DOHH2 (cell line): Measurements from ENCODE around the gene STRA8.

Source experiments
- H3F3A ChIP-seq: fragments of 200-600 bp; sonication (generic), shearing (Covaris generic); 2 replicates; pipeline ENCODE4 v1.6.0; 2016; ENCODE audit warnings: antibody characterized with exemption, mild to moderate bottlenecking; ENCODE audit not compliant: control insufficient read depth, insufficient read depth
- H3K27ac ChIP-seq: fragments of 200-600 bp; sonication (generic); 2 replicates; pipeline ENCODE4 v1.5.1; 2014; ENCODE audit warnings: low read depth, mild to moderate bottlenecking, low read length, moderate library complexity
- H3K27me3 ChIP-seq: fragments of 200-600 bp; sonication (generic); 2 replicates; pipeline ENCODE4 v1.6.1; 2014; ENCODE audit warnings: mild to moderate bottlenecking, low read length, mixed read lengths; ENCODE audit not compliant: control insufficient read depth
- H3K36me3 ChIP-seq: fragments of 200-600 bp; sonication (generic); 2 replicates; pipeline ENCODE4 v1.6.1; 2014; ENCODE audit warnings: mild to moderate bottlenecking, low read length, moderate library complexity, mixed read lengths; ENCODE audit not compliant: control insufficient read depth
- H3K4me1 ChIP-seq: fragments of 200-600 bp; sonication (generic); 2 replicates; pipeline ENCODE4 v1.6.1; 2014; ENCODE audit warnings: mild to moderate bottlenecking, low read length, mixed read lengths; ENCODE audit not compliant: control insufficient read depth
- H3K4me2 ChIP-seq: fragments of 200-600 bp; sonication (generic); 2 replicates; pipeline ENCODE4 v1.6.0; 2014; ENCODE audit warnings: mild to moderate bottlenecking, low read length, moderate library complexity
- H3K4me3 ChIP-seq: fragments of 200-600 bp; sonication (generic); 2 replicates; pipeline ENCODE4 v1.5.1; 2014; ENCODE audit warnings: mild to moderate bottlenecking, low read length, mixed read lengths
- H3K79me2 ChIP-seq: fragments of 200-600 bp; sonication (generic); 2 replicates; pipeline ENCODE4 v1.6.1; 2014; ENCODE audit warnings: mild to moderate bottlenecking, low read length, mixed read lengths; ENCODE audit not compliant: control insufficient read depth
- H3K9me2 ChIP-seq: fragments of 200-600 bp; sonication (generic); replicated peaks from 2 replicates; pipeline ENCODE4 v1.6.1; 2014; ENCODE audit warnings: mild to moderate bottlenecking, low read length, mixed read lengths; ENCODE audit not compliant: control insufficient read depth
- H3K9me3 ChIP-seq: fragments of 200-600 bp; sonication (generic); 2 replicates; pipeline ENCODE4 v1.6.1; 2014; ENCODE audit warnings: antibody characterized with exemption, low read length, mixed read lengths; ENCODE audit not compliant: control insufficient read depth, insufficient read depth
- H4K20me1 ChIP-seq: fragments of 200-600 bp; sonication (generic); 2 replicates; pipeline ENCODE4 v1.6.0; 2014; ENCODE audit warnings: low read depth, mild to moderate bottlenecking, antibody characterized with exemption, low read length, moderate library complexity; ENCODE audit not compliant: control insufficient read depth, insufficient read depth
- EZH2phosphoT487 ChIP-seq: fragments of 200-600 bp; sonication (generic); IDR thresholded peaks from 2 replicates; pipeline ENCODE4 v1.6.1; 2017; ENCODE audit warnings: borderline replicate concordance, mild to moderate bottlenecking, antibody characterized with exemption, low read length, moderate library complexity, mixed read lengths
- TF ChIP-seq, protein P1 (sequence below): fragments of 200-600 bp; sonication (generic); IDR thresholded peaks from one replicate; pipeline ENCODE4 v1.5.1; 2014; ENCODE audit warnings: antibody characterized with exemption, mild to moderate bottlenecking, low read depth, low read length; ENCODE audit not compliant: poor library complexity, severe bottlenecking

STRA8 gene

DNA sequence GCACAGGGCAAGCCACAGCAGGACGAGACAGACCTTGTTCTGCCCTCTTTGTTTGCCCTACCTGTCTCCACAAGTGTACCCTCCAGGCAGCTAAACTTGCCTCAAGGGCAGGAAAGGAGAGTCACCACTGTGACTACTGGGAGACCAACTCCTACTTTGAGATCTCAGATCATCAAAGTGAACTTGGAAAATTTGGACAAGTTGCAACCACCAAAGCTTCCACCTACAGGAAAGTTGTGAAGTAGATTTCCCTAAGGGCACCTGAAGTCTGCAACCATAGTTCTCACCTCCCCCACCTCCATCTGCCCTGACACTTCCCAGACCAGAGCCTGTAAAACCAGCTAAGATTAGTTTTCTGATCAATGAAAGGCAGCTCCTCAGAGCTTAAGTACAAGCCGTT, 19.8 kb upstream of the STRA8 start:
- Histone ChIP-seq H4K20me1 (no peaks in the 10 kb centered on the region), H3K79me2 (peaks cover 8% of the 10 kb centered on the region; the same call in 1 of the 2 replicates), H3K4me1 (peaks cover 23% of the 10 kb centered on the region), H3F3A (no peaks in the 10 kb centered on the region), H3K27ac (no peak overlapping the region), H3K9me2 (no peaks in the 10 kb centered on the region), H3K4me3 (no peak overlapping the region), H3K4me2 (no peak overlapping the region), H3K9me3 (no peaks in the 10 kb centered on the region), H3K36me3 (0 out of 2 replicates have a peak, but pooled peaks cover 3% of the 10 kb centered on the region), H3K27me3 (no peaks in the 10 kb centered on the region)
- no peak for TF ChIP-seq EZH2phosphoT487
- TF ChIP-seq, protein P1, sequence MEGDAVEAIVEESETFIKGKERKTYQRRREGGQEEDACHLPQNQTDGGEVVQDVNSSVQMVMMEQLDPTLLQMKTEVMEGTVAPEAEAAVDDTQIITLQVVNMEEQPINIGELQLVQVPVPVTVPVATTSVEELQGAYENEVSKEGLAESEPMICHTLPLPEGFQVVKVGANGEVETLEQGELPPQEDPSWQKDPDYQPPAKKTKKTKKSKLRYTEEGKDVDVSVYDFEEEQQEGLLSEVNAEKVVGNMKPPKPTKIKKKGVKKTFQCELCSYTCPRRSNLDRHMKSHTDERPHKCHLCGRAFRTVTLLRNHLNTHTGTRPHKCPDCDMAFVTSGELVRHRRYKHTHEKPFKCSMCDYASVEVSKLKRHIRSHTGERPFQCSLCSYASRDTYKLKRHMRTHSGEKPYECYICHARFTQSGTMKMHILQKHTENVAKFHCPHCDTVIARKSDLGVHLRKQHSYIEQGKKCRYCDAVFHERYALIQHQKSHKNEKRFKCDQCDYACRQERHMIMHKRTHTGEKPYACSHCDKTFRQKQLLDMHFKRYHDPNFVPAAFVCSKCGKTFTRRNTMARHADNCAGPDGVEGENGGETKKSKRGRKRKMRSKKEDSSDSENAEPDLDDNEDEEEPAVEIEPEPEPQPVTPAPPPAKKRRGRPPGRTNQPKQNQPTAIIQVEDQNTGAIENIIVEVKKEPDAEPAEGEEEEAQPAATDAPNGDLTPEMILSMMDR: no peak

- Histone ChIP-seq H3K36me3 (no peaks in the 10 kb centered on the region), H3K27me3 (0 out of 2 replicates have a peak, but pooled peaks cover 2% of the 10 kb centered on the region), H4K20me1 (no peaks in the 10 kb centered on the region), H3K4me2 (no peak overlapping the region), H3K4me3 (no peak overlapping the region), H3K9me3 (no peaks in the 10 kb centered on the region), H3K79me2 (peaks cover 7% of the 10 kb centered on the region; the same call in 1 of the 2 replicates), H3F3A (no peaks in the 10 kb centered on the region), H3K27ac (no peak overlapping the region), H3K9me2 (no peaks in the 10 kb centered on the region), H3K4me1 (peaks cover 11% of the 10 kb centered on the region)
- TF ChIP-seq, protein P1: no peak
- TF ChIP-seq EZH2phosphoT487: no peak
Observed at GRCh38 chr7:135215180-135215579, 18.5 kb upstream of the STRA8 start.

- no peak overlapping the region for H3K4me3 ChIP-seq
- H3K79me2 ChIP-seq: peaks cover 3% of the 10 kb centered on the region; the same call in 1 of the 2 replicates
- H3K9me3 ChIP-seq: no peaks in the 10 kb centered on the region
- H3K4me2 ChIP-seq: no peak overlapping the region
- no peak overlapping the region for H3K27ac ChIP-seq
- no peaks in the 10 kb centered on the region for H4K20me1 ChIP-seq
- H3K36me3 ChIP-seq: no peaks in the 10 kb centered on the region
- 0 out of 2 replicates have a peak, but pooled peaks cover 2% of the 10 kb centered on the region for H3K27me3 ChIP-seq
- H3K4me1 ChIP-seq: peaks cover 6% of the 10 kb centered on the region
- no peaks in the 10 kb centered on the region for H3F3A ChIP-seq
- H3K9me2 ChIP-seq: no peaks in the 10 kb centered on the region
- no peak for TF ChIP-seq EZH2phosphoT487
- TF ChIP-seq, protein P1: no peak
Observed at GRCh38 chr7:135215698-135216097, 17.9 kb upstream of the STRA8 start.
